ENCODE results near the gene SLC4A1AP.

- TF ChIP-seq, protein P1, sequence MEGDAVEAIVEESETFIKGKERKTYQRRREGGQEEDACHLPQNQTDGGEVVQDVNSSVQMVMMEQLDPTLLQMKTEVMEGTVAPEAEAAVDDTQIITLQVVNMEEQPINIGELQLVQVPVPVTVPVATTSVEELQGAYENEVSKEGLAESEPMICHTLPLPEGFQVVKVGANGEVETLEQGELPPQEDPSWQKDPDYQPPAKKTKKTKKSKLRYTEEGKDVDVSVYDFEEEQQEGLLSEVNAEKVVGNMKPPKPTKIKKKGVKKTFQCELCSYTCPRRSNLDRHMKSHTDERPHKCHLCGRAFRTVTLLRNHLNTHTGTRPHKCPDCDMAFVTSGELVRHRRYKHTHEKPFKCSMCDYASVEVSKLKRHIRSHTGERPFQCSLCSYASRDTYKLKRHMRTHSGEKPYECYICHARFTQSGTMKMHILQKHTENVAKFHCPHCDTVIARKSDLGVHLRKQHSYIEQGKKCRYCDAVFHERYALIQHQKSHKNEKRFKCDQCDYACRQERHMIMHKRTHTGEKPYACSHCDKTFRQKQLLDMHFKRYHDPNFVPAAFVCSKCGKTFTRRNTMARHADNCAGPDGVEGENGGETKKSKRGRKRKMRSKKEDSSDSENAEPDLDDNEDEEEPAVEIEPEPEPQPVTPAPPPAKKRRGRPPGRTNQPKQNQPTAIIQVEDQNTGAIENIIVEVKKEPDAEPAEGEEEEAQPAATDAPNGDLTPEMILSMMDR (IDR thresholded peaks at IDR 0.05), result no peak
- TF ChIP-seq POLR2A (IDR thresholded peaks at IDR 0.05) (peak; percentile 66), POLR2AphosphoS5 (IDR thresholded peaks at IDR 0.05) (peak; percentile 54 to 68 (median 63))
Measured at GRCh38 chr2:27628767-27629709, 34.7 kb upstream of the SLC4A1AP start, which contains the start of the genes CCDC121 and GPN1.

All from transverse colon (tissue), 4 donors.